ENCODE results near the gene PIP4K2A.

The PIP4K2A gene

GRCh38 chr10:22656036-22656435 lies 58.3 kb downstream of the PIP4K2A start:
- Histone ChIP-seq H3K27ac (ENCODE audit: low read depth, low read length) (no peak overlapping the region), H3K14ac (ENCODE audit: low read length) (peak overlapping the region; percentile 11), H3K9me3 (ENCODE audit: insufficient read depth, low read depth, low read length) (peaks cover 2% of the 10 kb centered on the region), H3K9ac (ENCODE audit: low read length) (no peak overlapping the region), H3K79me1 (ENCODE audit: low read length) (peaks cover 15% of the 10 kb centered on the region), H2AK5ac (ENCODE audit: low read length) (peak overlapping the region; percentile 84), H3K4me2 (ENCODE audit: low read length) (no peak overlapping the region), H4K12ac (ENCODE audit: low read depth, low read length) (no peak overlapping the region), H3K23ac (ENCODE audit: low read length) (no peak overlapping the region), H3K18ac (ENCODE audit: low read length) (peak overlapping the region; percentile 84), H3K36me3 (ENCODE audit: control insufficient read depth in 1 of 2, insufficient read depth in 2 of 2, low read length in 2 of 2) (peaks cover 0 to 3% of the 10 kb centered on the region in 2 experiments), H2BK12ac (ENCODE audit: low read length) (peak overlapping the region; percentile 8), H2BK5ac (ENCODE audit: low read depth, low read length, poor library complexity) (peak overlapping the region; percentile 6), H3K27me3 (ENCODE audit: insufficient read depth, low read length) (no peaks in the 10 kb centered on the region), H3K79me2 (ENCODE audit: control insufficient read depth, insufficient read depth, low read length, poor library complexity) (peaks cover 8% of the 10 kb centered on the region), H2AFZ (ENCODE audit: insufficient read depth, low read length, poor library complexity) (no peak overlapping the region), H3K4me3 (ENCODE audit: low read depth, low read length) (no peak overlapping the region), H4K91ac (ENCODE audit: low read depth, low read length) (peak overlapping the region; percentile 42), H4K8ac (ENCODE audit: low read depth, low read length) (peak overlapping the region; percentile 61), H3K4ac (ENCODE audit: low read depth, low read length) (peak overlapping the region; percentile 43), H3K4me1 (ENCODE audit: control insufficient read depth in 1 of 2, insufficient read depth in 2 of 2, low read length in 2 of 2) (peaks cover 24 to 30% of the 10 kb centered on the region in 2 experiments), H2BK120ac (ENCODE audit: insufficient read depth, low read length, poor library complexity) (no peak overlapping the region)
- WGBS (ENCODE audit: extremely low coverage, insufficient coverage, insufficient read length), result no CpG with 5 or more reads among the region's 8 CpGs
- no peak for DNase-seq

- no CpG with 5 or more reads among the region's 10 CpGs for WGBS (ENCODE audit: extremely low coverage, insufficient coverage, insufficient read length)
- H2AK5ac ChIP-seq (ENCODE audit: low read length), result no peak overlapping the region
Observed at GRCh38 chr10:22655312-22655981, 58.9 kb downstream of the PIP4K2A start.

GRCh38 chr10:22652988-22653481 lies 61.3 kb downstream of the PIP4K2A start:
- no CpG with 5 or more reads among the region's 6 CpGs for WGBS (ENCODE audit: extremely low coverage, insufficient coverage, insufficient read length)
- Histone ChIP-seq H3K18ac (ENCODE audit: low read length) (no peak overlapping the region), H3K4me1 (ENCODE audit: control insufficient read depth in 1 of 2, insufficient read depth in 2 of 2, low read length in 2 of 2) (peaks cover 24 to 28% of the 10 kb centered on the region in 2 experiments), H3K79me2 (ENCODE audit: control insufficient read depth, insufficient read depth, low read length, poor library complexity) (peaks cover 8% of the 10 kb centered on the region), H2AK5ac (ENCODE audit: low read length) (no peak overlapping the region), H3K9me3 (ENCODE audit: insufficient read depth, low read depth, low read length) (no peaks in the 10 kb centered on the region), H2BK120ac (ENCODE audit: insufficient read depth, low read length, poor library complexity) (no peak overlapping the region), H3K9ac (ENCODE audit: low read length) (no peak overlapping the region), H3K4ac (ENCODE audit: low read depth, low read length) (peak overlapping the region; percentile 29), H3K79me1 (ENCODE audit: low read length) (peaks cover 11% of the 10 kb centered on the region), H2BK12ac (ENCODE audit: low read length) (no peak overlapping the region), H2AFZ (ENCODE audit: insufficient read depth, low read length, poor library complexity) (no peak overlapping the region), H3K23ac (ENCODE audit: low read length) (no peak overlapping the region), H3K14ac (ENCODE audit: low read length) (no peak overlapping the region), H4K91ac (ENCODE audit: low read depth, low read length) (no peak overlapping the region), H3K27ac (ENCODE audit: low read depth, low read length) (no peak overlapping the region), H4K12ac (ENCODE audit: low read depth, low read length) (no peak overlapping the region), H2BK5ac (ENCODE audit: low read depth, low read length, poor library complexity) (no peak overlapping the region), H3K4me2 (ENCODE audit: low read length) (no peak overlapping the region), H3K27me3 (ENCODE audit: insufficient read depth, low read length) (no peaks in the 10 kb centered on the region), H4K8ac (ENCODE audit: low read depth, low read length) (no peak overlapping the region), H3K36me3 (ENCODE audit: control insufficient read depth in 1 of 2, insufficient read depth in 2 of 2, low read length in 2 of 2) (peaks cover 0 to 3% of the 10 kb centered on the region in 2 experiments), H3K4me3 (ENCODE audit: low read depth, low read length) (no peak overlapping the region)
- DNase-seq, result no peak

More at GRCh38 chr10:22655312-22655981, 58.9 kb downstream of the PIP4K2A start:
- H3K18ac ChIP-seq (ENCODE audit: low read length), result peak overlapping the region; percentile 71
- no peak overlapping the region for H3K27ac ChIP-seq (ENCODE audit: low read depth, low read length)
- no peak overlapping the region for H3K9ac ChIP-seq (ENCODE audit: low read length)
- no peak overlapping the region for H3K14ac ChIP-seq (ENCODE audit: low read length)
- H3K23ac ChIP-seq (ENCODE audit: low read length), result no peak overlapping the region
- no peaks in the 10 kb centered on the region for H3K27me3 ChIP-seq (ENCODE audit: insufficient read depth, low read length)
- no peak overlapping the region for H2BK5ac ChIP-seq (ENCODE audit: low read depth, low read length, poor library complexity)
- H3K79me1 ChIP-seq (ENCODE audit: low read length), result peaks cover 18% of the 10 kb centered on the region
- peaks cover 2% of the 10 kb centered on the region for H3K9me3 ChIP-seq (ENCODE audit: insufficient read depth, low read depth, low read length)
- peaks cover 27 to 32% of the 10 kb centered on the region in 2 experiments for H3K4me1 ChIP-seq (ENCODE audit: control insufficient read depth in 1 of 2, insufficient read depth in 2 of 2, low read length in 2 of 2)
- H3K4me3 ChIP-seq (ENCODE audit: low read depth, low read length), result no peak overlapping the region
- H2AFZ ChIP-seq (ENCODE audit: insufficient read depth, low read length, poor library complexity), result no peak overlapping the region
- H3K4me2 ChIP-seq (ENCODE audit: low read length), result no peak overlapping the region
- H3K36me3 ChIP-seq (ENCODE audit: control insufficient read depth in 1 of 2, insufficient read depth in 2 of 2, low read length in 2 of 2), result peaks cover 0 to 3% of the 10 kb centered on the region in 2 experiments
- no peak overlapping the region for H4K12ac ChIP-seq (ENCODE audit: low read depth, low read length)
- H2BK12ac ChIP-seq (ENCODE audit: low read length), result no peak overlapping the region
- peak in 1 of 2 donors; percentile 35 for DNase-seq
- peaks cover 8% of the 10 kb centered on the region for H3K79me2 ChIP-seq (ENCODE audit: control insufficient read depth, insufficient read depth, low read length, poor library complexity)
- no peak overlapping the region for H3K4ac ChIP-seq (ENCODE audit: low read depth, low read length)
- no peak overlapping the region for H2BK120ac ChIP-seq (ENCODE audit: insufficient read depth, low read length, poor library complexity)
- H4K8ac ChIP-seq (ENCODE audit: low read depth, low read length), result peak overlapping the region; percentile 23
- H4K91ac ChIP-seq (ENCODE audit: low read depth, low read length), result peak overlapping the region; percentile 42

- no peak for DNase-seq
- H2BK120ac ChIP-seq (ENCODE audit: insufficient read depth, low read length, poor library complexity), result no peak overlapping the region
- H3K18ac ChIP-seq (ENCODE audit: low read length), result peak overlapping the region; percentile 25
- no peak overlapping the region for H2AK5ac ChIP-seq (ENCODE audit: low read length)
- no peak overlapping the region for H4K12ac ChIP-seq (ENCODE audit: low read depth, low read length)
- peaks cover 0 to 3% of the 10 kb centered on the region in 2 experiments for H3K36me3 ChIP-seq (ENCODE audit: control insufficient read depth in 1 of 2, insufficient read depth in 2 of 2, low read length in 2 of 2)
- no peak overlapping the region for H2BK12ac ChIP-seq (ENCODE audit: low read length)
- no peaks in the 10 kb centered on the region for H3K9me3 ChIP-seq (ENCODE audit: insufficient read depth, low read depth, low read length)
- H3K9ac ChIP-seq (ENCODE audit: low read length), result no peak overlapping the region
- peak overlapping the region; percentile 31 for H3K4ac ChIP-seq (ENCODE audit: low read depth, low read length)
- peak overlapping the region; percentile 14 for H3K27ac ChIP-seq (ENCODE audit: low read depth, low read length)
- no peak overlapping the region for H3K14ac ChIP-seq (ENCODE audit: low read length)
- no peak overlapping the region for H3K4me3 ChIP-seq (ENCODE audit: low read depth, low read length)
- peaks cover 11% of the 10 kb centered on the region for H3K79me1 ChIP-seq (ENCODE audit: low read length)
- H3K4me2 ChIP-seq (ENCODE audit: low read length), result no peak overlapping the region
- H3K27me3 ChIP-seq (ENCODE audit: insufficient read depth, low read length), result no peaks in the 10 kb centered on the region
- no peak overlapping the region for H2AFZ ChIP-seq (ENCODE audit: insufficient read depth, low read length, poor library complexity)
- peak overlapping the region; percentile 45 for H4K91ac ChIP-seq (ENCODE audit: low read depth, low read length)
- peak overlapping the region; percentile 22 for H4K8ac ChIP-seq (ENCODE audit: low read depth, low read length)
- no peak overlapping the region for H3K23ac ChIP-seq (ENCODE audit: low read length)
- H3K79me2 ChIP-seq (ENCODE audit: control insufficient read depth, insufficient read depth, low read length, poor library complexity), result peaks cover 6% of the 10 kb centered on the region
- no CpG with 5 or more reads among the region's 12 CpGs for WGBS (ENCODE audit: extremely low coverage, insufficient coverage, insufficient read length)
- H3K4me1 ChIP-seq (ENCODE audit: control insufficient read depth in 1 of 2, insufficient read depth in 2 of 2, low read length in 2 of 2), result peaks cover 27 to 33% of the 10 kb centered on the region in 2 experiments
- H2BK5ac ChIP-seq (ENCODE audit: low read depth, low read length, poor library complexity), result no peak overlapping the region
Observed at GRCh38 chr10:22651276-22651980, 63.0 kb downstream of the PIP4K2A start.

Measured in trophoblast cell (in vitro differentiated cells and primary cell).